HG03039 (cell line): ENCODE measurements around the gene ANKRD40.
"Not testable (repeated sequence)": the region's sequence is repeated elsewhere in the genome, so short reads cannot be mapped to it uniquely, and the experiment has no call there.

Experiments used
- ATAC-seq: cut with Tn5 transposase; IDR thresholded peaks from one replicate; pipeline ENCODE4 v1.9.1; 2021; ENCODE audit warnings: mild to moderate bottlenecking, moderate library complexity; ENCODE audit not compliant: unreplicated experiment

Gene ANKRD40

GRCh38 chr17:50715471-50715870, 7.8 kb upstream of the ANKRD40 start:
- no peak for ATAC-seq

GRCh38 chr17:50712641-50713040, 4.9 kb upstream of the ANKRD40 start:
- ATAC-seq: no peak

GRCh38 chr17:50710650-50711049, 2.9 kb upstream of the ANKRD40 start:
- no peak for ATAC-seq

GRCh38 chr17:50710025-50710424, 2.3 kb upstream of the ANKRD40 start:
- ATAC-seq: no peak

GRCh38 chr17:50709053-50709452, 1.3 kb upstream of the ANKRD40 start:
- not testable (repeated sequence) for ATAC-seq

- no peak for ATAC-seq
Measured at GRCh38 chr17:50708050-50709000, 611 bp upstream of the ANKRD40 start.

GRCh38 chr17:50703162-50703561, 4.6 kb downstream of the ANKRD40 start:
- no peak for ATAC-seq

GRCh38 chr17:50699410-50699809, 8.3 kb downstream of the ANKRD40 start:
- no peak for ATAC-seq

GRCh38 chr17:50697663-50698272, 9.9 kb downstream of the ANKRD40 start:
- no peak for ATAC-seq

GRCh38 chr17:50697062-50697461, 10.7 kb downstream of the ANKRD40 start:
- ATAC-seq: no peak

GRCh38 chr17:50696365-50696879, 11.3 kb downstream of the ANKRD40 start:
- no peak for ATAC-seq

GRCh38 chr17:50693036-50693682, 14.6 kb downstream of the ANKRD40 start:
- no peak for ATAC-seq

- no peak for ATAC-seq
Measured at GRCh38 chr17:50692448-50693035, 15.2 kb downstream of the ANKRD40 start.

GRCh38 chr17:50691550-50692447, 15.9 kb downstream of the ANKRD40 start:
- ATAC-seq: no peak

- ATAC-seq: no peak
Measured at GRCh38 chr17:50690887-50691549, 16.7 kb downstream of the ANKRD40 start.

GRCh38 chr17:50689956-50690886, 17.5 kb downstream of the ANKRD40 start:
- ATAC-seq: no peak

- no peak for ATAC-seq
Measured at GRCh38 chr17:50689251-50689650, 18.5 kb downstream of the ANKRD40 start.

- no peak for ATAC-seq
Measured at GRCh38 chr17:50688245-50688644, 19.5 kb downstream of the ANKRD40 start.
